Coronary artery (tissue), 2 donors: ENCODE measurements around the gene RMND1.

ENCODE experiments used
- DNase-seq: peaks from one replicate; pipeline ENCODE4 v3.0.0-alpha.2; 2017; ENCODE audit warnings: low spot score
- H3K27ac ChIP-seq, 2 donors: fragments of 200-600 bp; sonication (generic); one replicate each; pipeline ENCODE4 v1.5.1; 2016 to 2019
- H3K4me3 ChIP-seq: fragments of 200-600 bp; sonication (generic); 2 replicates; pipeline ENCODE4 v1.5.1; 2016; ENCODE audit warnings: mild to moderate bottlenecking, moderate library complexity
- TF ChIP-seq, protein P1 (sequence below): fragments of 200-600 bp; sonication (generic); IDR thresholded peaks from one replicate; pipeline ENCODE4 v1.5.1; 2019; ENCODE audit warnings: antibody characterized with exemption

RMND1 gene

DNA sequence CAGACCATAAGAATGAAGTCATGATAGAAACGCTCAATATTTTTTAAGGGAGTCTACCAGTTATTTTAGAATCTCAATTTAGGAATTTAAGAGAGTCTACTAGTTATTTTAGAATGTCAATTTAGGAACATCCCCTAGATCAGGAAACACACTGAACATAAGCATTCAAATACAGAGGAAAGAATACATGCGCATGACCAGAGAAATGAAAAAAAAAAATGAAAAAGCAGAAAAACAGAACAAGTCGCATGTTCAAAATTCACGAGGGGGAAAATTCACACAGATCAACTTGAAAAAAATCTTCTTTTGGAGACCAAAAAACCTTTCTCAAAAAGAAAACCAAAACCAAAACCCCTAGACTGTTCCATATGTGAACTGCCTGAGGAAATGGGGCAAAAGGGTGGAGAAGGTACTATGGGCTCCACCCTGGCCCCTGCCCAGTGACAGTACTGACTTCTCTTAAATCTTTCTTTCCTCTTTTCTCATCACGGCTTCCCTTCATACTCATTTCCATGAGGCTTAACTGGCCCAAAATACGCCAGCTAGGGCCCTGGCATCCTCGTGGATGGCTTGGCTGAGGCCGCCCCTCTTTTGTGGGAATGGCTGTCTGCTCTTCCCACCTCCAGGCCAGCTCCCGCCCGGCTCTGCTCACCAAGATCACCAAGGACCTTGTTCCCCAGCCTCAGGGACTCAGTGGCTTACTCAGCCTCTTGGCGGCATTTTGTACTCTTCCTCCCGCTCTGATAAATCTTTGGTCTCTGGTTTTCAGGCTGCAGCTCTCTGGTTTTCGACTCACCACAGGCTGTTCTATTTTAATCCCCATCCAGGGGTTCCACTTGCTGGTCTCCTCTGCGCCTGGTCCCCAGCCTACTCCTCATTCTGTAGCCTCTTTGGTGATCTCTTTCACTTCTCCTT, 71.7 kb downstream of the RMND1 start:
- Histone ChIP-seq H3K4me3 (peak overlapping the region; percentile 17), H3K27ac (peak overlapping the region; percentile 27 to 42)
- TF ChIP-seq, protein P1, sequence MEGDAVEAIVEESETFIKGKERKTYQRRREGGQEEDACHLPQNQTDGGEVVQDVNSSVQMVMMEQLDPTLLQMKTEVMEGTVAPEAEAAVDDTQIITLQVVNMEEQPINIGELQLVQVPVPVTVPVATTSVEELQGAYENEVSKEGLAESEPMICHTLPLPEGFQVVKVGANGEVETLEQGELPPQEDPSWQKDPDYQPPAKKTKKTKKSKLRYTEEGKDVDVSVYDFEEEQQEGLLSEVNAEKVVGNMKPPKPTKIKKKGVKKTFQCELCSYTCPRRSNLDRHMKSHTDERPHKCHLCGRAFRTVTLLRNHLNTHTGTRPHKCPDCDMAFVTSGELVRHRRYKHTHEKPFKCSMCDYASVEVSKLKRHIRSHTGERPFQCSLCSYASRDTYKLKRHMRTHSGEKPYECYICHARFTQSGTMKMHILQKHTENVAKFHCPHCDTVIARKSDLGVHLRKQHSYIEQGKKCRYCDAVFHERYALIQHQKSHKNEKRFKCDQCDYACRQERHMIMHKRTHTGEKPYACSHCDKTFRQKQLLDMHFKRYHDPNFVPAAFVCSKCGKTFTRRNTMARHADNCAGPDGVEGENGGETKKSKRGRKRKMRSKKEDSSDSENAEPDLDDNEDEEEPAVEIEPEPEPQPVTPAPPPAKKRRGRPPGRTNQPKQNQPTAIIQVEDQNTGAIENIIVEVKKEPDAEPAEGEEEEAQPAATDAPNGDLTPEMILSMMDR: no peak
- DNase-seq: no peak

DNA sequence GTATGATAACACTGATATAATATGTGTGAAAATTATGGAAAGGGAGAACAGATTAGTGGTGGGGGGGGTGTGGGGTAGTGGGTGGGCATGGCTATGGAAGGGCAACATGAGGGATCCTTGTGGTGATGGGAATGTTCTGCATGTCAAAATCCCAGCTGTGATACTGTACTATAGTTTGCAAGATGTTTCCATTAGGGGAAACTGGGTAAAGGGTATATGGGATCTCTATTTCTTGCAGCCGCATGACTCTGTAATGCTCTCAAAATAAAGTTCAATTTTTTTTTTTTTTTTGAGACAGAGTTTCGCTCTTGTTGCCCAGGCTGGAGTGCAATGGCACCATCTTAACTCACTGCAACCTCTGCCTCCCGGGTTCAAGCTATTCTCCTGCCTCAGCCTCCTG, 74.8 kb downstream of the RMND1 start:
- Histone ChIP-seq H3K27ac (no peak overlapping the region), H3K4me3 (no peak overlapping the region)
- TF ChIP-seq, protein P1: no peak
- DNase-seq: no peak

DNA sequence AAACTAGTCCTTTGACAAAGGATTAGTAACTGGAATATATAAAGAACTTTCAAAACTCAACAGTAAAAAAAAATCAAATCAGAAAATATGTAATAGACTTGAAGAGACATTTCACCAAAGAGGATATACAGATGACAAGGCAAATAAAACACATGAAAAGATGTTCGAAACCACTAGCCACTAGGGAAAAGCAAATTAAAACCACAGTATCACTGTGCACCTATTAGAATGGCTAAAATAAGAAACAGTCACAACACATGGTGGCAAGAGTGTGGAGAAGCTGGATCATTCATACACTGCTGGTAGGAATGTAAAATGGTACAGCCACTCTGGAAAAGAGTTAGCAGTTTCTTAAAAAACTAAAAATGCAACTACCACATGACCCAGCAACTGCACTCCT, 75.5 kb downstream of the RMND1 start:
- no peak for DNase-seq
- no peak overlapping the region for H3K4me3 ChIP-seq
- TF ChIP-seq, protein P1: no peak
- H3K27ac ChIP-seq: no peak overlapping the region

DNA sequence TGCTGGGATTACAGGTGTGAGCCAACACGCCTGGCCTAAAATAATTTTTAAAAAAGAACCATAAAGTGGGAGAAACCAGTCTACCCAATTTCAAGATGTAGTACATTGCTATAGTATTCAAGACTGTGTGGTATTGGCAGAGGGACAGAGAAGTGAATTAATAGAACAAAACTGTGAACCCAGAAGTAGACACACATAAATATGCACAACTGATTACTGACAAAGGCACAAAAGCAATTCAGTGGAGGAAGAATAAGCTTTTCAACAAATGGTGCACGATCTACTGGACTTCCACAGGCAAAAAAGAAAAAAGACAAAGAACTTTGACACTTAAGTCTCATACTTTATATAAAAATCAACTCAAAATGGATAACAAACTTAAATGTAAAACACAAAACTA, 76.1 kb downstream of the RMND1 start:
- no peak for DNase-seq
- TF ChIP-seq, protein P1: no peak
- no peak overlapping the region for H3K27ac ChIP-seq
- H3K4me3 ChIP-seq: no peak overlapping the region

DNA sequence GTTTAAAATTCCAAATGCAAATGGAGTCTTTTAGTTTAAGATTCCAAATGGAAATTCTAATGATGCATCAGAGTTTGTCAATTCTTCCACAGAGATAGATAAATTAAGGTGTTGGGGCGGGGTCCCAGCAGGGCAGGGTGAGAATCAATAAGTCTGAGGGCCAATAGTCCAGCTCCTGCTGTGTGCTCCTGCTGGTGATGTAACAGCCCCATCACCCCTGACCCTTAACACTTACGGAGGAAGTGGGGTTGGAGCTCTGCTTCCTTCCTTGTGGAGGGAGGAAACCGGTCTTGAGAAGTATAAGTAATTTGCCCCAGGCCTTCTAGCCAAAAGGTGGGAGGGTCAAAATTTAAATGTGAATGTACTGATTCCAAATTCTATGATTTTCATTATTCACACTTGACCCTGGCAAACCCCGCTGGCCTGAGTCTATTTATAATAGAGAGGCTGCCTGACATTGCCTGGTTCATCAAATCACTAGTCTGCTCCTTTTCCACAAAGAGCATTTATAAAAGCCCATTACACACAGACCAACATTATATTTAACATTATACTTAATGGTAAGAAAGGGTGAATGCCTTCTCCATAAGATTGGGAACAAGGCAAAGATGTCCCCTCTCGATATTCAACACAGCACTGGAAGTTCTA, 77.8 kb downstream of the RMND1 start:
- TF ChIP-seq, protein P1: no peak
- peak overlapping the region in 1 of 2 donors; percentile 40 for H3K27ac ChIP-seq
- DNase-seq: no peak

DNA sequence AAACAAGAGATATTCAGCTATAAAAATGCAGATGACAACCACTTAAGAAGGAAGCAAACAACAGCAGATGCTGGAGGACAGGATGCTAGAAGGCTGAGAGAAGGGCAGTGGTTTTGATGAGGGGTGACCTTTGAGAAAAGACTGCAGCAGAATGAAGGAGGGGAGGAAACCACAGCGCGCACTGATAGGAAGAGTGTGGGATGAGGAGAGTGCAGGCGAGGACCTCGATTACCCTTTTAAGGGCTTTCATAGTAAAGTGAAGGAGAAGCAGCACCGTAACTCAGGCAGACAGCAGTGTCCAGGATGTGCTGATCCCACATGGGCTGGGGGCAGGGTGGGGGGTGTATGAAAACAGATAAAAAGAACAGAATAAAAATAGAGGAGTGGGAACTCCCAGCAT, 79.8 kb downstream of the RMND1 start:
- TF ChIP-seq, protein P1: no peak
- Histone ChIP-seq H3K4me3 (no peak overlapping the region), H3K27ac (no peak overlapping the region)
- no peak for DNase-seq

More for the DNA sequence above, 77.8 kb downstream of the RMND1 start:
- no peak overlapping the region for H3K4me3 ChIP-seq
